Fibroblast of skin of scalp (primary cell): Measurements from ENCODE around the gene GNAZ.

Source experiments
- DNase-seq: peaks from one replicate; pipeline ENCODE4 v3.0.0-alpha.2; 2013

The GNAZ gene

GRCh38 chr22:23108249-23109078 lies 38.1 kb downstream of the GNAZ start:
- no peak for DNase-seq

GRCh38 chr22:23109079-23109347 lies 38.7 kb downstream of the GNAZ start:
- DNase-seq: no peak

- DNase-seq: no peak
Measured at GRCh38 chr22:23109441-23109978, 39.2 kb downstream of the GNAZ start.

GRCh38 chr22:23110190-23110921 lies 40.0 kb downstream of the GNAZ start:
- no peak for DNase-seq

GRCh38 chr22:23110922-23111527 lies 40.7 kb downstream of the GNAZ start:
- no peak for DNase-seq

- no peak for DNase-seq
Measured at GRCh38 chr22:23112472-23113012, 42.2 kb downstream of the GNAZ start.

- DNase-seq: peak; percentile 49
Measured at GRCh38 chr22:23113067-23113846, 42.9 kb downstream of the GNAZ start.

GRCh38 chr22:23113847-23114720 lies 43.8 kb downstream of the GNAZ start:
- no peak for DNase-seq

GRCh38 chr22:23114721-23115020 lies 44.4 kb downstream of the GNAZ start:
- DNase-seq: no peak

GRCh38 chr22:23115369-23115768 lies 45.0 kb downstream of the GNAZ start:
- no peak for DNase-seq

GRCh38 chr22:23115825-23116494 lies 45.6 kb downstream of the GNAZ start:
- DNase-seq: no peak

- no peak for DNase-seq
Measured at GRCh38 chr22:23116506-23117263, 46.4 kb downstream of the GNAZ start.

- no peak for DNase-seq
Measured at GRCh38 chr22:23117275-23117674, 47.0 kb downstream of the GNAZ start.

GRCh38 chr22:23117891-23118646 lies 47.8 kb downstream of the GNAZ start:
- DNase-seq: no peak

- no peak for DNase-seq
Measured at GRCh38 chr22:23118647-23119493, 48.6 kb downstream of the GNAZ start.

- no peak for DNase-seq
Measured at GRCh38 chr22:23119494-23120414, 49.4 kb downstream of the GNAZ start.

- no peak for DNase-seq
Measured at GRCh38 chr22:23120415-23120899, 50.1 kb downstream of the GNAZ start.
